Central memory CD8-positive, alpha-beta T cell (primary cell): ENCODE measurements around the gene ZP2.
"Not testable (repeated sequence)": the region's sequence is repeated elsewhere in the genome, so short reads cannot be mapped to it uniquely, and the experiment has no call there.

Experiments
- ATAC-seq: fragments of 150-1000 bp; cut with Tn5 transposase; replicated peaks from 2 replicates; pipeline ENCODE4 v1.10.0; 2022; ENCODE audit warnings: mild to moderate bottlenecking, moderate FRiP score, moderate number of reproducible peaks; ENCODE audit not compliant: poor library complexity, severe bottlenecking; ENCODE audit errors: extremely low read depth
- DNase-seq, 2 donors: peaks; one replicate each; pipeline ENCODE4 v3.0.0; 2021; ENCODE audit warnings: low spot score in 2 of 2
- H3K27ac Mint-ChIP-seq: one replicate; pipeline ENCODE4 v1.8.0; 2022; ENCODE audit warnings: low read depth, mild to moderate bottlenecking, moderate library complexity, mixed read lengths
- H3K27me3 Mint-ChIP-seq: one replicate; pipeline ENCODE4 v1.8.0; 2022; ENCODE audit warnings: mixed read lengths
- H3K36me3 Mint-ChIP-seq: one replicate; pipeline ENCODE4 v1.8.0; 2022; ENCODE audit warnings: mild to moderate bottlenecking, moderate library complexity, mixed read lengths; ENCODE audit not compliant: insufficient read depth
- H3K4me1 Mint-ChIP-seq: one replicate; pipeline ENCODE4 v1.8.0; 2022; ENCODE audit warnings: mixed read lengths
- H3K4me3 Mint-ChIP-seq: one replicate; pipeline ENCODE4 v1.8.0; 2022; ENCODE audit warnings: mild to moderate bottlenecking, moderate library complexity, mixed read lengths
- H3K9me3 Mint-ChIP-seq: one replicate; pipeline ENCODE4 v1.8.0; 2022; ENCODE audit warnings: mixed read lengths

The ZP2 gene

DNA sequence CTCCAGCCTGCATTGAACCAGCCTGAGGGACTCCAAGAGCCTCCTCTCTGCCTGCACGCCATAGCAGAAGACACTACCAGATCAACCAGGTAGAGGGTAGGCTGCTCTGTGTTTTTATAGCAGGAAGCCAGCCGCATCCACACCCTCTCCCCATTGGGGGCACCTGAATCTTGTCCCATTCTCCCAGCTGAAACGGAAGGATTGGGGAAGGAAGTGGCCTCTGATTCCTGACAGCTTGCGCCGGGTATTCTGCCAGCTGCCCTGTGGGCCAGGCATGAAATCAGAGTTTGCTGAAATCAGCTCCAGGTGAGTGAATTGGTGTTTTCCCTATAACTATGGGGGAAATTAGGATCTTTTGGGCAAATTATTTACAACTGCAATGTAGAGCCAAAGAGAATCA lies at the start of gene ZP2:
Gene ZP2 (minus strand): TSS at position 89 of the 400 bp plus-strand sequence. CDS start 27 bp downstream, at position 62.
- DNase-seq = no peak
- no peaks in the 10 kb centered on the region for H3K36me3 Mint-ChIP-seq
- H3K4me1 Mint-ChIP-seq = no peaks in the 10 kb centered on the region
- no peaks in the 10 kb centered on the region for H3K9me3 Mint-ChIP-seq
- peaks cover 25% of the 10 kb centered on the region for H3K27me3 Mint-ChIP-seq
- H3K4me3 Mint-ChIP-seq = no peak within 1 kb of the TSS
- no peak within 1 kb of the TSS for H3K27ac Mint-ChIP-seq
- no peak for ATAC-seq

DNA sequence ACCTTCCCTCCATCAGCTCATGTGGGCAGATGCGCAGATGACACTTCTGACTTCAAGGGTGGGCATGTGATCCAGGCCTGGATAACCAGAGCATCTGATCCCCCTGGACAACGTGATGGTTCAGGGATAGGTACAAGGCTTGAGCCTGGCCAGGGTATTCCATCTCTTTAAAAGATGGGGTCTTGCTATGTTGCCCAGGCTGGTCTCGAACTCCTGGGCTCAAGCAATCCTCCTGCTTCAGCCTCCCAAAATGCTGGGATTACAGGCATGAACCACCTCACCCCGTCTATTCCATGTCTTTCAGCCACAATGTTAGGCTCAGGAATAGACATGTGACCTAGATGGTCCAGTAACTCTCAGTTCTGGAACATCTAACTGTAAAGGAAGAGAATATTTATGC lies 45.9 kb upstream of the ZP2 start:
- no peaks in the 10 kb centered on the region for H3K36me3 Mint-ChIP-seq
- no peak for DNase-seq
- no peak for ATAC-seq
- H3K27ac Mint-ChIP-seq = no peak overlapping the region
- H3K9me3 Mint-ChIP-seq = no peaks in the 10 kb centered on the region
- H3K4me3 Mint-ChIP-seq = no peak overlapping the region
- H3K27me3 Mint-ChIP-seq = peaks cover 52% of the 10 kb centered on the region
- H3K4me1 Mint-ChIP-seq = no peaks in the 10 kb centered on the region

GRCh38 chr16:21256636-21257035 lies 45.3 kb upstream of the ZP2 start:
- no peaks in the 10 kb centered on the region for H3K9me3 Mint-ChIP-seq
- H3K4me3 Mint-ChIP-seq = no peak overlapping the region
- no peaks in the 10 kb centered on the region for H3K36me3 Mint-ChIP-seq
- ATAC-seq (no peak), DNase-seq (no peak)
- H3K27me3 Mint-ChIP-seq = peaks cover 55% of the 10 kb centered on the region
- H3K27ac Mint-ChIP-seq = no peak overlapping the region
- H3K4me1 Mint-ChIP-seq = no peaks in the 10 kb centered on the region

- Mint-ChIP-seq H3K36me3 (no peaks in the 10 kb centered on the region), H3K9me3 (no peaks in the 10 kb centered on the region), H3K4me3 (no peak overlapping the region), H3K27ac (no peak overlapping the region), H3K4me1 (no peaks in the 10 kb centered on the region), H3K27me3 (peaks cover 73% of the 10 kb centered on the region)
- ATAC-seq (no peak), DNase-seq (no peak)
These were observed 42.1 kb upstream of the ZP2 start for GRCh38 chr16:21253470-21253869.

DNA sequence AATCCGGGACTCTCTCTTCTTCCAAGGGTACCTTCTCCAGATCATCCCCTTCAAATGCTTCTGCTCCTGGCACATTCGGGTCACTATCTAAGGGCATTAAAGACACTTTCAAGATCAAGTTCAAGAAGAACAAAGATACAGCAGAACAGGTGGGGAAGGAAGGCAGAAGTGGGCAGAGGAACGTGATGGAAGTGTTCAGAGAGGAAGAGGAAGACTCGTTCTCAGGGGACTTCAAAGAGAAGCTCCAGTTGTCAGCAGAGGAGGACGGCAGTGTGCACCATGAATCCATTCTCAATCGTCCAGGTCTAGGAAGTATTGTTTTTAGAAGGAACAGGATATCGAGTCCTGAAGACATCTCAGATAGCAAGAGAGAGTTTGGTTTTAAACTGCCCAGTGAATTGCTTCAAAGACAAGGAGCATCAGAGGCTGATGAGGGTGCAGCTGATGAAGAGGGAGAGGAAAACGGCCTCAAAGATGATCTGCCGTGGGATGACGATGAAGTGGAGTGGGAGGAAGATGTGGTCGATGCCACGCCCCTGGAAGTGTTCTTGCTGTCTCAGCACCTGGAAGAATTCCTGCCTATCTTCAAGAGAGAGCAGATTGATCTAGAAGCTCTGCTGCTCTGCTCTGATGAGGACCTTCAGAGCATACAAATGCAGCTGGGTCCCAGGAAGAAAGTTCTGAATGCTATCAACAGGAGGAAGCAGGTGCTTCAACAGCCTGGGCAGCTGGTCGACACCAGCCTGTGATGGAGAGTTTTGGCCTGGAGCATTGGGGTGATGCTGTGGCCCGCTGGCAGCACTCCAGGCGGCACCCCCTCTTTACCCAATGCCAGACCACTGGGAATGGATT lies 38.9 kb upstream of the ZP2 start:
- Mint-ChIP-seq H3K9me3 (no peaks in the 10 kb centered on the region), H3K27me3 (peaks cover 61% of the 10 kb centered on the region), H3K27ac (no peak overlapping the region), H3K4me1 (no peaks in the 10 kb centered on the region), H3K4me3 (no peak overlapping the region), H3K36me3 (no peaks in the 10 kb centered on the region)
- no peak for ATAC-seq
- DNase-seq = no peak

- H3K4me3 Mint-ChIP-seq, H3K9me3 Mint-ChIP-seq, H3K36me3 Mint-ChIP-seq, ATAC-seq, DNase-seq, H3K4me1 Mint-ChIP-seq, H3K27ac Mint-ChIP-seq: not testable (repeated sequence)
- peaks cover 63% of the 10 kb centered on the region for H3K27me3 Mint-ChIP-seq
These were observed 36.8 kb upstream of the ZP2 start for GRCh38 chr16:21248179-21248578.

DNA sequence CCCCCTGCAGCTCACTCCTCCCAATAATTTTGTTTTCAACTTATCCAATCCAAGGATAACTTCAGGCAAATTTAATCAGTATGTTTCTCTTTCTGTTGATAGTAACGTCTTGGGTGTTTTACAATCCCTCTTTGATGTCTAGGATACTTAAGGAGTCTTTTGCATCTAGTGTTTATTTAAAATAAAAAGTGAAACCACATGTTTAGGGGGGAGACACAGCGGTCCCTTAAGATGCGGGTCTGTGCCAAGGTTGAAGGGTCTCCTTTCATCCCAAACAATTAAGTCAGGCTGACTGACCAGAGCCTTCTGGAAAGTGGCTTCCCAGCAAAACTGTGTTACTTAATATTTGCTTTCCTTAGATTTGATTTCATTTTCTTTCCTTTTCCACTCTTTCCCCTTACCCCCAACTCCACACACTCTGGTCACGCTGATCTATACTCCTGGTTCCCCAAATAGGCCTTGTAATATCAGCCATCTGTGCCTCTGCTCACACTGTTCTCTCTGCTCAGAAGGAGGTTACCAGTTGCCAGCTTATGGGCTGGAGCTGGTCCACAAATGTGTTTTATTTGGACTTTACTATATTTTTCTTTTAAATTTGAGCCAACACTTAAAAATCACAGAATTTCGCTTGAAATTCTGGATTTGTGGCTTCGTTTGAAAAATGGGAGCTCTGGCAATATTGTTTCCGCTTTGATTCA lies 33.3 kb upstream of the ZP2 start:
- Mint-ChIP-seq H3K27ac (no peak overlapping the region), H3K27me3 (peaks cover 46% of the 10 kb centered on the region), H3K4me3 (no peak overlapping the region), H3K4me1 (no peaks in the 10 kb centered on the region), H3K9me3 (no peaks in the 10 kb centered on the region), H3K36me3 (no peaks in the 10 kb centered on the region)
- DNase-seq (no peak), ATAC-seq (no peak)

GRCh38 chr16:21242756-21243155 lies 31.4 kb upstream of the ZP2 start:
- no peak for ATAC-seq

GRCh38 chr16:21239646-21240045 lies 28.3 kb upstream of the ZP2 start:
- Mint-ChIP-seq H3K27me3 (peaks cover 21% of the 10 kb centered on the region), H3K4me3 (no peak overlapping the region), H3K27ac (no peak overlapping the region), H3K4me1 (no peaks in the 10 kb centered on the region), H3K36me3 (no peaks in the 10 kb centered on the region), H3K9me3 (no peaks in the 10 kb centered on the region)
- DNase-seq = no peak
- ATAC-seq = no peak

More at GRCh38 chr16:21242756-21243155, 31.4 kb upstream of the ZP2 start:
- no peak overlapping the region for H3K27ac Mint-ChIP-seq
- H3K4me1 Mint-ChIP-seq = no peaks in the 10 kb centered on the region
- H3K36me3 Mint-ChIP-seq = no peaks in the 10 kb centered on the region
- no peaks in the 10 kb centered on the region for H3K9me3 Mint-ChIP-seq
- H3K27me3 Mint-ChIP-seq = peaks cover 32% of the 10 kb centered on the region
- H3K4me3 Mint-ChIP-seq = no peak overlapping the region
- no peak for DNase-seq

DNA sequence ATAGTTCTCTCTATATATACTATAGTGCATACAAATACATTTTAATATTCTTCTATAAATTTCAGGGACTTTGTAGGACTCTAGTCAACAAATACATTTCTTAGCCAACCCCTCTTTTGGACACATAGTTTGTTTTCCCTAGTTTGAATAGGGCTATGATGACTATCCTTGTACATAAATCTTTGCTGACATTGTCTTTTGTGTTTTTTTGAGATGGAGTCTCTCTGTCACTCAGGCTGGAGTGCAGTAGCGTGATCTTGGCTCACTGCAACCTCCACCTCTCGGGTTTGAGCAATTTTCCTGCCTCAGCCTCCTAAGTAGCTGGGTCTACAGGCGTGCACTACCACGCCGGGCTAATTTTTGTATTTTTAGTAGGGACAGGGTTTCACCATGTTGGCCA lies 25.5 kb upstream of the ZP2 start:
- DNase-seq (no peak), ATAC-seq (no peak)
- H3K36me3 Mint-ChIP-seq = no peaks in the 10 kb centered on the region

GRCh38 chr16:21235199-21235585 lies 23.8 kb upstream of the ZP2 start:
- H3K4me3 Mint-ChIP-seq = no peak overlapping the region
- H3K36me3 Mint-ChIP-seq = no peaks in the 10 kb centered on the region
- ATAC-seq (no peak), DNase-seq (no peak)
- peaks cover 46% of the 10 kb centered on the region for H3K27me3 Mint-ChIP-seq
- H3K27ac Mint-ChIP-seq = no peak overlapping the region
- H3K9me3 Mint-ChIP-seq = no peaks in the 10 kb centered on the region
- no peaks in the 10 kb centered on the region for H3K4me1 Mint-ChIP-seq

More for the DNA sequence above, 25.5 kb upstream of the ZP2 start:
- Mint-ChIP-seq H3K27me3 (peaks cover 30% of the 10 kb centered on the region), H3K27ac (no peak overlapping the region), H3K4me3 (no peak overlapping the region), H3K9me3 (no peaks in the 10 kb centered on the region), H3K4me1 (no peaks in the 10 kb centered on the region)

- DNase-seq (no peak), ATAC-seq (no peak)
- no peak within 1 kb of the TSS for H3K27ac Mint-ChIP-seq
- H3K36me3 Mint-ChIP-seq = no peaks in the 10 kb centered on the region
- no peaks in the 10 kb centered on the region for H3K4me1 Mint-ChIP-seq
- no peak within 1 kb of the TSS for H3K4me3 Mint-ChIP-seq
- no peaks in the 10 kb centered on the region for H3K9me3 Mint-ChIP-seq
- peaks cover 62% of the 10 kb centered on the region for H3K27me3 Mint-ChIP-seq
These were observed 22.3 kb upstream of the ZP2 start, which contains the start of gene ANKS4B for GRCh38 chr16:21233521-21234150. Gene ANKS4B (plus strand): TSS chr16:21233699. CDS start chr16:21233738, 39 bp downstream.
